Measurements from ENCODE around the gene GLDN. TPM values are rescaled to one million over a fixed set of nuclear protein-coding genes. Genes with fewer than 3 reads are reported as not detected.

GLDN gene
- total and polyA plus RNA-seq, 2 of the 8 experiments (the other 6 are each of a cell fraction or from before 2014, with no cell fraction given) = 0.24 to 0.50 TPM

GRCh38 chr15:51302480-51302879 is 39.0 kb upstream of the GLDN start:
- no peak for FAIRE-seq
- Histone ChIP-seq H4K8ac (ENCODE audit: extremely low read depth, insufficient read depth, low read length) (no peak overlapping the region), H3K79me2 (ENCODE audit: control insufficient read depth in 1 of 2, insufficient read depth in 2 of 2, low read length in 2 of 2) (no peaks in the 10 kb centered on the region), H3K14ac (ENCODE audit: insufficient read length) (no peak overlapping the region), H2BK15ac (ENCODE audit: low read length) (no peak overlapping the region), H3K36me3 (ENCODE audit: control insufficient read depth in 2 of 4, insufficient read depth in 4 of 4, low read length in 3 of 4) (no peaks in the 10 kb centered on the region), H3K27me3 (replicated peaks in 1 of 4; ENCODE audit: control insufficient read depth in 3 of 4, extremely low read depth in 1 of 4, insufficient read depth in 3 of 4, low read length in 3 of 4) (peaks cover 0 to 1% (median under 1%) of the 10 kb centered on the region in 4 experiments; a peak in 2 of 7 replicates), H3K79me1 (ENCODE audit: low read depth, low read length) (no peaks in the 10 kb centered on the region), H2BK120ac (replicated peaks; ENCODE audit: low read depth, low read length) (no peak overlapping the region), H3K18ac (ENCODE audit: extremely low read depth, low read length) (no peak overlapping the region), H4K20me1 (replicated peaks in 1 of 2; ENCODE audit: control insufficient read depth in 1 of 2, insufficient read depth in 2 of 2, low read length in 2 of 2) (no peaks in the 10 kb centered on the region), H2AFZ (ENCODE audit: low read length) (no peak overlapping the region), H3K23me2 (ENCODE audit: low read depth, low read length) (no peaks in the 10 kb centered on the region), H2BK20ac (ENCODE audit: low read length) (no peak overlapping the region), H3K4ac (replicated peaks; ENCODE audit: insufficient read length, low read depth, low read length) (no peak overlapping the region), H2BK5ac (ENCODE audit: low read depth, low read length) (no peak overlapping the region), H2AK5ac (ENCODE audit: low read depth, low read length) (no peak overlapping the region), H4K91ac (replicated peaks; ENCODE audit: insufficient read length, low read length) (no peak overlapping the region), H3K27ac (ENCODE audit: low read depth, low read length) (no peak overlapping the region), H3K4me3 (ENCODE audit: extremely low read depth in 1 of 4, insufficient read depth in 2 of 4, low read depth in 3 of 4, low read length in 4 of 4) (no peak overlapping the region), H3K56ac (replicated peaks; ENCODE audit: insufficient read length, low read depth, low read length) (no peak overlapping the region), H3K9me3 (ENCODE audit: insufficient read depth in 2 of 2, low read depth in 1 of 2, low read length in 1 of 2) (no peaks in the 10 kb centered on the region), H3K4me2 (ENCODE audit: insufficient read depth in 1 of 2, low read depth in 2 of 2, low read length in 2 of 2) (no peak overlapping the region), H3K9ac (replicated peaks in 1 of 4; ENCODE audit: extremely low read depth in 1 of 4, low read depth in 3 of 4, low read length in 3 of 4) (no peak overlapping the region), H3K23ac (ENCODE audit: insufficient read length) (no peak overlapping the region), H4K5ac (ENCODE audit: insufficient read length, low read depth, low read length) (no peak overlapping the region), H3K4me1 (replicated peaks in 1 of 4; ENCODE audit: control insufficient read depth in 3 of 4, insufficient read depth in 4 of 4, low read length in 3 of 4) (no peaks in the 10 kb centered on the region), H2BK12ac (ENCODE audit: low read depth, low read length) (no peak overlapping the region)
- WGBS, 2 experiments (ENCODE audit: extremely low coverage in 1 of 2, insufficient coverage in 1 of 2, insufficient read length in 1 of 2, insufficient replicate concordance in 2 of 2, low coverage in 1 of 2, low lambda C conversion rate in 2 of 2, missing lambda C conversion rate in 1 of 2) = 56% methylated on average over 6 of the region's 6 CpGs; no CpG with 5 or more reads in 1 of the 2 experiments
- DNase-seq (ENCODE audit: low read depth in 1 of 2, low spot score in 2 of 2) = no peak
- ChIA-PET CTCF (ENCODE audit: partially characterized antibody) (interaction anchor here (0.6 to 2.4 kb wide), 11 partner anchors 10 to 140 kb away, joined by 3 to 8 read pairs (median 4); no protein-coding TSS in a partner anchor), POLR2A (ENCODE audit: partially characterized antibody) (no interaction called here)
